NCI-H1436 treated with DMSO at 0.1 percent for 48 hours (cell line): ENCODE data around the gene UQCC5.

Experiments used
- DNase-seq: peaks from one replicate; lab custom pipeline; 2025; lab: John Stamatoyannopoulos, UW

Gene UQCC5

GRCh38 chr3:52570076-52570475, 33.7 kb downstream of the UQCC5 start:
- DNase-seq, result no peak

GRCh38 chr3:52572221-52572620, 35.8 kb downstream of the UQCC5 start:
- DNase-seq, result no peak

- no peak for DNase-seq
Observed at GRCh38 chr3:52574056-52574965, 37.9 kb downstream of the UQCC5 start.
